GM18519 (cell line): ENCODE results near the gene LRRC61.
"Not testable (repeated sequence)": the region's sequence is repeated elsewhere in the genome, so short reads cannot be mapped to it uniquely, and the experiment has no call there.

ENCODE experiments used
- ATAC-seq: cut with Tn5 transposase; IDR thresholded peaks from one replicate; pipeline ENCODE4 v1.9.1; 2021; ENCODE audit warnings: mild to moderate bottlenecking, moderate library complexity; ENCODE audit not compliant: unreplicated experiment, low FRiP score

Gene LRRC61

GRCh38 chr7:150322833-150323681, at the start of gene LRRC61, which contains the start of gene ACTR3C:
Gene LRRC61, plus strand, starts transcription at chr7:150323355. Its CDS starts 13,507 bp downstream, at chr7:150336862.
Gene ACTR3C, minus strand, starts transcription at chr7:150323545. Its CDS starts 28,249 bp downstream, at chr7:150295296.
- ATAC-seq = peak; percentile 34

- ATAC-seq = not testable (repeated sequence)
Observed at GRCh38 chr7:150276132-150276695, 46.9 kb upstream of the LRRC61 start.

GRCh38 chr7:150278383-150278782, 44.8 kb upstream of the LRRC61 start:
- not testable (repeated sequence) for ATAC-seq

- ATAC-seq = not testable (repeated sequence)
Observed at GRCh38 chr7:150281681-150282403, 41.3 kb upstream of the LRRC61 start.

GRCh38 chr7:150283111-150283510, 40.0 kb upstream of the LRRC61 start:
- not testable (repeated sequence) for ATAC-seq

- not testable (repeated sequence) for ATAC-seq
Observed at GRCh38 chr7:150283608-150284007, 39.5 kb upstream of the LRRC61 start.

- ATAC-seq = not testable (repeated sequence)
Observed at GRCh38 chr7:150285849-150286754, 37.1 kb upstream of the LRRC61 start.

- ATAC-seq = not testable (repeated sequence)
Observed at GRCh38 chr7:150287815-150288214, 35.3 kb upstream of the LRRC61 start.

- not testable (repeated sequence) for ATAC-seq
Observed at GRCh38 chr7:150288816-150289215, 34.3 kb upstream of the LRRC61 start.

- ATAC-seq = not testable (repeated sequence)
Observed at GRCh38 chr7:150290317-150290716, 32.8 kb upstream of the LRRC61 start.

- ATAC-seq = not testable (repeated sequence)
Observed at GRCh38 chr7:150295027-150295426, 28.1 kb upstream of the LRRC61 start.

GRCh38 chr7:150295614-150296013, 27.5 kb upstream of the LRRC61 start:
- not testable (repeated sequence) for ATAC-seq

- not testable (repeated sequence) for ATAC-seq
Observed at GRCh38 chr7:150296802-150297201, 26.4 kb upstream of the LRRC61 start.

- ATAC-seq = not testable (repeated sequence)
Observed at GRCh38 chr7:150297978-150298377, 25.2 kb upstream of the LRRC61 start.

- ATAC-seq = not testable (repeated sequence)
Observed at GRCh38 chr7:150302908-150303310, 20.2 kb upstream of the LRRC61 start.

GRCh38 chr7:150304499-150305258, 18.5 kb upstream of the LRRC61 start:
- ATAC-seq = not testable (repeated sequence)

- ATAC-seq = not testable (repeated sequence)
Observed at GRCh38 chr7:150305259-150305902, 17.8 kb upstream of the LRRC61 start.

GRCh38 chr7:150305903-150306284, 17.3 kb upstream of the LRRC61 start:
- not testable (repeated sequence) for ATAC-seq

GRCh38 chr7:150306377-150306776, 16.8 kb upstream of the LRRC61 start:
- not testable (repeated sequence) for ATAC-seq
